T-cell (primary cell): ENCODE results near the gene GCH1. TPM values are rescaled to one million over a fixed set of nuclear protein-coding genes. Genes with fewer than 3 reads are reported as not detected.
"Not testable (repeated sequence)": the region's sequence is repeated elsewhere in the genome, so short reads cannot be mapped to it uniquely, and the experiment has no call there.

ENCODE experiments used
- ATAC-seq, 4 experiments: fragments of 200-7000 bp in 3 of 4; fragments of 150-1000 bp in 1 of 4; cut with Tn5 transposase; replicated peaks in 1 of 4; 1 replicate in 3 of 4; 2 replicates in 1 of 4; pipeline ENCODE4 v1.10.0; 2021; ENCODE audit warnings: moderate library complexity in 3 of 4, mild to moderate bottlenecking in 2 of 4, moderate number of reproducible peaks in 1 of 4
- CTCF ChIA-PET, 2 donors: fragments of 300-600 bp; sonication (Branson Sonifier 250); formaldehyde crosslinking; loops; one replicate each; lab custom pipeline; 2022; ENCODE audit warnings: antibody characterized with exemption in 2 of 2; lab: Charles Lee
- POLR2A ChIA-PET, 2 donors: fragments of 300-600 bp; sonication (Branson Sonifier 250); formaldehyde crosslinking; loops; one replicate each; lab custom pipeline; 2022; ENCODE audit warnings: antibody characterized with exemption in 2 of 2; lab: Charles Lee
- DNase-seq, 35 experiments: peaks; one replicate each; pipeline versions ENCODE4 v3.0.0 to v3.0.0-alpha.2; 2013 to 2023
- H3K27ac ChIP-seq: one replicate; pipeline ENCODE4 v1.5.1; 2013; ENCODE audit warnings: low read length
- H3K27me3 ChIP-seq, 2 experiments: replicated peaks in 1 of 2; 1 replicate in 1 of 2; 2 replicates in 1 of 2; pipeline versions ENCODE4 v1.6.1 to v1.7.0; 2013; ENCODE audit warnings: low read length in 1 of 2, mixed read lengths in 1 of 2; ENCODE audit not compliant: control insufficient read depth in 2 of 2, insufficient read depth in 2 of 2; ENCODE audit errors: extremely low read depth in 1 of 2
- H3K36me3 ChIP-seq, 2 donors: 1 replicate in 1 of 2; 2 replicates in 1 of 2; pipeline versions ENCODE4 v1.6.1 to v1.7.0; 2013; ENCODE audit warnings: low read length in 1 of 2; ENCODE audit not compliant: control insufficient read depth in 2 of 2, insufficient read depth in 1 of 2; ENCODE audit errors: extremely low read depth in 1 of 2
- H3K4me1 ChIP-seq, 2 experiments: 1 replicate in 1 of 2; 2 replicates in 1 of 2; pipeline versions ENCODE4 v1.6.1 to v1.7.0; 2013; ENCODE audit warnings: low read length in 2 of 2, mixed read lengths in 1 of 2; ENCODE audit not compliant: insufficient read depth in 2 of 2, control insufficient read depth in 1 of 2; ENCODE audit errors: extremely low read depth in 1 of 2
- H3K4me3 ChIP-seq, 2 donors: 1 replicate in 1 of 2; 2 replicates in 1 of 2; pipeline versions ENCODE4 v1.5.1 to v1.7.0; 2013; ENCODE audit warnings: mild to moderate bottlenecking in 2 of 2, low read length in 1 of 2, moderate library complexity in 1 of 2; ENCODE audit not compliant: control insufficient read depth in 1 of 2; ENCODE audit errors: extremely low read depth in 1 of 2
- H3K9me3 ChIP-seq: 2 replicates; pipeline ENCODE4 v1.7.0; 2013
- H3K27ac Mint-ChIP-seq, 2 donors: one replicate each; pipeline ENCODE4 v1.8.0; 2020 to 2021; ENCODE audit warnings: mild to moderate bottlenecking in 2 of 2, mixed read lengths in 2 of 2
- H3K27me3 Mint-ChIP-seq, 2 donors: one replicate each; pipeline ENCODE4 v1.8.0; 2021 to 2022; ENCODE audit warnings: mixed read lengths in 2 of 2
- H3K36me3 Mint-ChIP-seq: one replicate; pipeline ENCODE4 v1.8.0; 2021; ENCODE audit warnings: mixed read lengths
- H3K4me1 Mint-ChIP-seq, 3 donors: one replicate each; pipeline ENCODE4 v1.8.0; 2020 to 2022; ENCODE audit warnings: mixed read lengths in 3 of 3, mild to moderate bottlenecking in 1 of 3
- H3K4me3 Mint-ChIP-seq, 3 donors: one replicate each; pipeline ENCODE4 v1.8.0; 2020 to 2022; ENCODE audit warnings: mild to moderate bottlenecking in 3 of 3, mixed read lengths in 3 of 3, moderate library complexity in 3 of 3
- H3K9me3 Mint-ChIP-seq, 3 donors: one replicate each; pipeline ENCODE4 v1.8.0; 2020 to 2022; ENCODE audit warnings: mixed read lengths in 3 of 3
- WGBS: methylation state at CpG from one replicate; pipeline ENCODE4 v1.1.5; 2013; ENCODE audit warnings: missing lambda C conversion rate; ENCODE audit not compliant: insufficient coverage; 5-methylcytosine and 5-hydroxymethylcytosine counted together
- total RNA-seq, 35 experiments: library from RNA in 6 of 35; stranded (reverse) in 6 of 35; fragments of 120-200 nt in 1 of 35; gene quantifications; one replicate each; pipeline versions ENCODE4 v1.2.1 to v1.2.4 and lab custom pipeline; 2013 to 2026

The GCH1 gene
- total RNA-seq, 5 donors from 2014 or later (not counting 1 experiment from before 2014, with no cell fraction given) = 26.5 to 31.2 (median 29.2) TPM

DNA sequence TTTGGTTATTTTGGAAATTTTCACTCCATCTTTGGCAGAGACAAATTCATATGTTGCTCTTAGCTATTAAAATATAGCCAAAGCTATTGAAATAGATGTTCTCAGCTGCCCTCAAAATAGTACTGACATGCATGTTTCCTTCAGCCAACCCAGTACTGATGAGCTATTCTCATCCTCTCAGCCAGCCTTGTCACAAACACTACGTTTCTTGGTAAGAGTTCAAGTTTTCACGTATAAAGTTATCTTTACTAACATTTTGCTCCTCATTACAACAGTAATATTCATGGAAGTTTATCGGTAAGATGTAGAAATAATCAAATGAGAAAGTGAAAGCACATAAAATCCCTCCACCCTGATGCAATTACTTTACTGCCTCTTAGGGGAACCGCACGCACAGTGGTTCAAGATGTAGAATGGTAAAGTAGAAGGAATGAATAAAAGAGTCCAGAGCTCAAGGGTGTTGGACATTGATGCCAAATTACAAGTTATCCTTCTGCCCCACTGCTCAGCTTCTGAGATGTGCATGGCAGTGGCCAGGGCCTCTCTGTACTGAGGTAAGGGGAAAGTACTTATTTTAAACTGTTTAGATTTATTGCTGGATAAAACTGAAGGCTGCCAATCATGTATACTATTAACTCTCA lies 20.7 kb downstream of the GCH1 start:
- Histone ChIP-seq H3K9me3 (no peaks in the 10 kb centered on the region), H3K27me3 (no peaks in the 10 kb centered on the region), H3K27ac (peak overlapping the region; percentile 87), H3K4me3 (peak overlapping the region; percentile 48 to 57), H3K4me1 (peaks cover 21 to 29% of the 10 kb centered on the region in 2 experiments), H3K36me3 (peaks cover 0 to 3% of the 10 kb centered on the region in 2 donors)
- Mint-ChIP-seq H3K4me1 (peaks cover 53 to 60% (median 60%) of the 10 kb centered on the region in 3 donors), H3K36me3 (peaks cover 10% of the 10 kb centered on the region), H3K9me3 (no peaks in the 10 kb centered on the region), H3K27ac (peak overlapping the region; percentile 95 to 98), H3K27me3 (no peaks in the 10 kb centered on the region), H3K4me3 (peak overlapping the region; percentile 76 to 89 (median 82))
- ATAC-seq = peak; percentile 64 to 75 (median 72)
- CTCF ChIA-PET = interaction anchor here (0.7 to 2.5 kb wide), 12 partner anchors 9 to 1730 kb away, joined by 3 to 27 read pairs (median 5); partner anchors contain the start of gene GCH1 (in 2 of the 2)
- POLR2A ChIA-PET = interaction anchor here (0.5 to 1.9 kb wide), 8 partner anchors 19 to 1283 kb away, joined by 3 to 8 read pairs (median 3); partner anchors contain the start of genes GCH1 (in 1 of the 2) and MAPK1IP1L (in 1 of the 2)
- WGBS = 0% methylated on average over 2 of the region's 5 CpGs
- peak in 5 of 35 experiments; percentile 11 to 44 (median 19) for DNase-seq

DNA sequence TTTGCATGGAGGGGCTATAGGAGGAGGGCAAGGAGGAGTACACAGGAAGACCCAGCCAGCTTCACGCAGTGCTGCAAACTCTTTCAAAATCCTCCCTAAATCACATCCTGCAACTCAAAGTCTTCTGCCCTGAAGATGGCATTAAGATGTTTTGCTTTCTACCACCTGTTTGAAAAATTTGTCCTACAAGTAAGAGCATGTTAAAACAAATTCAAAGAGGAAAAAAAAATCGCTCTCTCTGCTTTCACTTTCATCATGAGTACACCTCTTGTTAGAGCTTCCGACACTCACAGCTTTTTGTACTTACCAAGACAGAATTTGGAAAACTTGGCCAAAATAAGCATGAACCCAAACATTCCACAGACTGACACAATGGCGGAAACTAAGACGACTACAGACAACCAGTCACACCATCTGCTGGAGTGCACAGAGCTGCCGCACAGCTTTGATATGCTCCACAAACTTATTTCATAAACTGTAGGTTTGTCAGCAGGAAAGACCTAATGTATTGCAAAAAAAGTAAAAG lies 21.3 kb downstream of the GCH1 start:
- peak overlapping the region; percentile 95 to 98 for H3K27ac Mint-ChIP-seq
- peaks cover 10% of the 10 kb centered on the region for H3K36me3 Mint-ChIP-seq
- Histone ChIP-seq H3K4me3 (peak overlapping the region; percentile 48 to 57), H3K27ac (peak overlapping the region; percentile 87), H3K4me1 (peaks cover 22 to 25% of the 10 kb centered on the region in 2 experiments), H3K9me3 (no peaks in the 10 kb centered on the region), H3K27me3 (no peaks in the 10 kb centered on the region), H3K36me3 (peaks cover 0 to 3% of the 10 kb centered on the region in 2 donors)
- CTCF ChIA-PET = interaction anchor here (0.7 to 2.5 kb wide), 12 partner anchors 10 to 21 kb away, joined by 3 to 27 read pairs (median 5); partner anchors contain the start of gene GCH1 (in 2 of the 2)
- H3K4me1 Mint-ChIP-seq = peaks cover 59% of the 10 kb centered on the region in 3 donors
- peak overlapping the region; percentile 76 to 89 (median 82) for H3K4me3 Mint-ChIP-seq
- 0% methylated on average over 2 of the region's 6 CpGs for WGBS
- POLR2A ChIA-PET = interaction anchor here (0.5 to 1.9 kb wide), 6 partner anchors 20 to 930 kb away, joined by 3 to 8 read pairs (median 4); partner anchors contain the start of genes GCH1 (in 1 of the 2) and MAPK1IP1L (in 1 of the 2)
- ATAC-seq = peak; percentile 74 to 80 (median 79)
- H3K9me3 Mint-ChIP-seq = no peaks in the 10 kb centered on the region
- peak in 17 of 35 experiments; percentile 6 to 58 (median 17) for DNase-seq
- no peaks in the 10 kb centered on the region for H3K27me3 Mint-ChIP-seq

DNA sequence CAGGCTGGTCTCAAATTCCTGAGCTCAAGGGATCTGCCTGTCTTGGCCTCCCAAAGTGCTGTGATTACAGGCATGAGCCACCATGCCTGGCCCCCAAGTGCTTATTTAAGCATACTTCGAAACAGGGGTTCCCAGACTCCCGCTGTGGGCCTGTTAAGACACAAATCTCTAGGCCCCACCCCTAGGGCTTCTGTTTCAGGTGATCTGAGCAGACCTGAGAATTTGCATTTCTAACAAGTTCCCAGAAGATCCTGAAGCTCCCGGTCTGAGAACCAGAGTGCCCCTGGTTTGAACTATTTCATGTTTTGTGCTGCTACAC lies 25.0 kb downstream of the GCH1 start:
- peaks cover 56 to 64% (median 60%) of the 10 kb centered on the region in 3 donors for H3K4me1 Mint-ChIP-seq

DNA sequence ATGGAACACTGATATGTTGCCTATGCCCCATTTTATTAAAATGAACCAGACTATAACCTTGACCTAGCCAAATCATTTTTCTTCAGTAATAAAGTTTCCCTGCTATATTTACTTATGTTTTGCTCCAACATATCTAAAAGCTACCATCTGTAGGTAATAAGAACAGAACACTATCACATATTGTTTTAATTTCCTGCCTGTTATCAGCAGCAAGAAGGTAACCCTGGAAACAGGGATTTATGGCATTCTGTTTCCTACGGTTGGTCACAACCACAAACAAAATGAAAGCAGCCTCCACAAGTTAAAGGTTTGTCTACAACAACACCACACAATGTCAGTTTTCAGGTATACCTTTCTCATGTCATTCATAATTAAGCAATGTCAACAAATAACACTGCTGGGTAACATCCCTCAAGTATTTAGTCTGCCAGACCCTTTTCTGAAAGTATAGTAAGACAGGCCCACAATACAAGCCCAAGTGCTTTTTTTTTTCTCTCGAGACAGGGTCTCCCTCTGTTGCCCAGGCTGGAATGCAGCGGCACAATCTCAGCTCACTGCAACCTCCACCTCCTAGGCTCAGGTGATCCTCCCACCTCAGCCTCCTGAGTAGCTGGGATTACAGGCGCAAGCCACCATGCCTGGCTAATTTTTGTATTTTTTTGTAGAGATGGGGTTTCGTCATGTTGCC lies 25.5 kb downstream of the GCH1 start:
- Mint-ChIP-seq H3K36me3 (peaks cover 14% of the 10 kb centered on the region), H3K27me3 (no peaks in the 10 kb centered on the region), H3K4me3 (no peak overlapping the region), H3K4me1 (peaks cover 53 to 62% (median 55%) of the 10 kb centered on the region in 3 donors), H3K9me3 (no peaks in the 10 kb centered on the region), H3K27ac (peak overlapping the region; percentile 19 to 56)
- no peaks in the 10 kb centered on the region for H3K9me3 ChIP-seq
- H3K4me1 ChIP-seq = peaks cover 13 to 17% of the 10 kb centered on the region in 2 experiments
- no peak for ATAC-seq
- DNase-seq = no peak
- H3K27ac ChIP-seq = no peak overlapping the region
- no peak overlapping the region for H3K4me3 ChIP-seq
- WGBS = 67% methylated on average over 1 of the region's 5 CpGs
- peaks cover 0 to 3% of the 10 kb centered on the region in 2 donors for H3K36me3 ChIP-seq
- POLR2A ChIA-PET = interaction anchor here in 1 of 2 donors (0.8 to 1.6 kb wide), 2 partner anchors 11 to 12 kb away, joined by 3 read pairs; no protein-coding TSS in a partner anchor
- CTCF ChIA-PET = interaction anchor here in 1 of 2 donors (0.6 to 0.8 kb wide), 3 partner anchors 10 to 326 kb away, joined by 3 read pairs; no protein-coding TSS in a partner anchor
- H3K27me3 ChIP-seq = no peaks in the 10 kb centered on the region

More for the DNA sequence above, 25.0 kb downstream of the GCH1 start:
- ATAC-seq = no peak
- no peaks in the 10 kb centered on the region for H3K9me3 ChIP-seq
- Mint-ChIP-seq H3K36me3 (peaks cover 14% of the 10 kb centered on the region), H3K27me3 (no peaks in the 10 kb centered on the region), H3K9me3 (no peaks in the 10 kb centered on the region), H3K27ac (peak overlapping the region in 1 of 2 donors; percentile 76), H3K4me3 (no peak overlapping the region)
- peaks cover 14 to 22% of the 10 kb centered on the region in 2 experiments for H3K4me1 ChIP-seq
- no peaks in the 10 kb centered on the region for H3K27me3 ChIP-seq
- no peak overlapping the region for H3K4me3 ChIP-seq
- ChIA-PET CTCF (no interaction called here), POLR2A (no interaction called here)
- peaks cover 0 to 3% of the 10 kb centered on the region in 2 donors for H3K36me3 ChIP-seq
- no peak for DNase-seq
- no peak overlapping the region for H3K27ac ChIP-seq
- WGBS = 80% methylated on average over 1 of the region's 3 CpGs

DNA sequence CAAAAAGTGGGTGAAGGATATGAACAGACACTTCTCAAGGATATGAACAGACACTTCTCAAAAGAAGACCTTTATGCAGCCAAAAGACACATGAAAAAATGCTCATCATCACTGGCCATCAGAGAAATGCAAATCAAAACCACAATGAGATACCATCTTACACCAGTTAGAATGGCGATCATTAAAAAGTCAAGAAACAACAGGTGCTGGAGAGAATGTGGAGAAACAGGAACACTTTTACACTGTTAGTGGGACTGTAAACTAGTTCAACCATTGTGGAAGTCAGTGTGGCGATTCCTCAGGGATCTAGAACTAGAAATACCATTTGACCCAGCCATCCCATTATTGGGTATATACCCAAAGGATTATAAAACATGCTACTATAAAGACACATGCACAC lies 27.0 kb downstream of the GCH1 start:
- H3K27ac Mint-ChIP-seq = peak overlapping the region in 1 of 2 donors; percentile 11
- H3K4me1 ChIP-seq, H3K9me3 Mint-ChIP-seq, CTCF ChIA-PET, H3K36me3 ChIP-seq, H3K27me3 ChIP-seq, H3K9me3 ChIP-seq, DNase-seq, H3K4me3 Mint-ChIP-seq, H3K27me3 Mint-ChIP-seq, H3K27ac ChIP-seq, H3K4me3 ChIP-seq, ATAC-seq: not testable (repeated sequence)
- peaks cover 14% of the 10 kb centered on the region for H3K36me3 Mint-ChIP-seq
- POLR2A ChIA-PET = interaction anchor here in 1 of 2 donors (1.6 kb wide), 1 partner anchor 10 kb away, joined by 3 read pairs; no protein-coding TSS in a partner anchor
- H3K4me1 Mint-ChIP-seq = peaks cover 49 to 64% (median 58%) of the 10 kb centered on the region in 3 donors
- no CpG with 5 or more reads among the region's 2 CpGs for WGBS
